Fibroblast of peridontal ligament (primary cell): Measurements from ENCODE around the gene MAX.
A peak's percentile ranks its signal among the peaks of the same experiment; 100 is the strongest.

Experiments
- DNase-seq: peaks from one replicate; pipeline ENCODE4 v3.0.0-alpha.2; 2010; ENCODE audit errors: extremely low read depth

MAX gene, protein sequence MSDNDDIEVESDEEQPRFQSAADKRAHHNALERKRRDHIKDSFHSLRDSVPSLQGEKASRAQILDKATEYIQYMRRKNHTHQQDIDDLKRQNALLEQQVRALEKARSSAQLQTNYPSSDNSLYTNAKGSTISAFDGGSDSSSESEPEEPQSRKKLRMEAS

DNA sequence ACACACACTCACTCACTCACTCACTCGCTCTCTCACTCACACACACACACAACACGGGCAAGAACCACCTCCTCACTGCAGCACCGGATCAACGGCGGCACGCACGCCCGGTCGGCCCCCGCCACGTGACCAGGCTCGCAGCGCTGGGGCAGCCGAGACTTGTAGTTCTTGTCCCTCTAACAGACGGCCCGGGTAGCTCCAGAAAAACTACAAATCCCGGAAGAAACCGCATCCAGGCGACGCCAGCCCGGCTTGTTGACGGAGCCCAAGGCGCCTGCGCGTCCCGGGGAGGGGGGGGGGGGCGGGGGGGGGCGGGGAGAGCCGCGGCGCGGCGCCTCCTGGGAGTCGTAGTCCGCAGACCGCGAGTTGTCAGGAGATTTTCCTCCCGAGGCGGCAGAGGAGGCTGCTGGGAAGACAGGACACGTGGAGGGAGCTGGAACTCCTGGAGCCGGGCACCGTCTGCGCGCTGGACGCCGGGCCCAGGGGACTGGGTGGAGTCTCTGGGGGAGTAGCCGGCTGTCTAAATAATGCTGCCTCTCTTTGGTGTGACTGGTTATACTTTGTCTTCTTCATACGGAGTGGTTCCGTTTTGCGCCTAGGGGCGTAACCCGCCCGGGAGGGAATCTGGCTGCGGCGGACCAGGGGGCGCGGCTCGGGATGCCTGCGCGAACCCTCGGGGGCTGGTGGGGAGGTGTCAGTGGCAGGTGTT, at the start of gene MAX:
TSS of gene MAX (minus strand) at position 77 of the 709 bp plus-strand sequence. CDS start 178 bp downstream, outside the sequence.
- DNase-seq = peak; percentile 98

DNA sequence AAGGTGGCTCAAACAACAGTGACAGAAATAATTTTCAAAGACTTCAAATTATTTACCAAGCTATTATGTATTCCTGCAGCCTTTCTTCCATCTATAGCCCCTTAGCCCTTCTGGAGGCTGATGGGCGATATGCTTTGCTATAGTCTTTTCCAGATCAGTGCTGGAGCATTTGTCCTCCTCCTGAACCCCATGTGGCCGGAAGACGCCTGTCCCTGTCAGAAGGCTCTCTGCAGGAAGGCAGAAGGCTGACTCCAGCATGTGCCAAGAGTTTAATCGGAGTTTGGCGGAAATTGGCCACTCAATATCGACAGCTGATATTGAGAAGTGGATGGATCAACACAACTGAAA, 49.3 kb upstream of the MAX start:
- no peak for DNase-seq

DNA sequence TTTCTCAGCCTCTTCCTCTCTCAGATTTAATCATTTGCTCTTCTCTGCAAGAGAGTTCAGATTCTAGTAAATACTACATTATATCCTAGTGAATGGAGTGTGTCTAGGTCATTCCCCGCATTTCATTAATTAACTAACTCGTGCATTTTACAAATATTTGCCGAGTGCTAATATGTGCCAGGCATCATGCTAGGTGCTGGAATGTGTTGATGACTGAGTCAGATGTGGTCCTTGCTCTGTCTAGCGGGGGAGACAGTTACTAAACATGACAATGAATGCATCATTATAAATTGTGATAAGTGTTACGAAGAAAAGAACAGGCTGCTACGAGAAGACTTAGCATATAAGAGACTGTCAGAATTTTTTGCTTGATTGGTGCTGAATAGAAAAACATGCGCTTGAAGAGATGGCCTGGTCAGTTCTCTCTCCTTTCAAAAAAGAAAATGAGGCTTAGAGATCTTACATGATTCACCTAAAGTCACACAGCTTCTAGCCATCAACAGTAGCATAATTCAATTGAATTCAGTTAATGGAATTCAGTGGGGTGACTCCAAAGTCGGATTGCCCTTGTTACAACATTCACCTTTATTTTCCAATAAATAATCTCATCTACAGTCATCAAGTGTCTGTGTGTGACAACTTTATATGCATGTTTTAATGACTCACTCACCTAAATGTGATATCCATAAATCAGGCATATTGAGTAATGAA, 48.7 kb upstream of the MAX start:
- no peak for DNase-seq

DNA sequence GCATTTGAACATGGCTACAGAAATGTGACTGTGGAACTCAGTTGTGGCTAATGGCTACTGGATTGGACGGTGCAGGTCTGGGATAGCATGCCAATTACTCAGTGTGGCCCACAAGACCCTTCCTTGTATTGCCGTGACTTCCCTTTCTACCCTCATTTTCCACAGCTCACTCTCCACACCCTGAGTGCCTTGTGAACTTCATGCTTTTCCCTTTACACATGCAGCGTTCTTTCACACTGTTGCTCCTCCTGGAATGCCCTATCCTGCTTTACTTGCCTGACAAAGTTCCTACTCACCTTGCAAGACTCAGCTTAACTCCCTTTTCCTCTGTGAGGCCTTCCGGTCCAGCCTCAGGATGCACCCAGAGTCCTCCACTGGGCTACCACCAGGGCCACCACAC, 46.8 kb upstream of the MAX start:
- no peak for DNase-seq

DNA sequence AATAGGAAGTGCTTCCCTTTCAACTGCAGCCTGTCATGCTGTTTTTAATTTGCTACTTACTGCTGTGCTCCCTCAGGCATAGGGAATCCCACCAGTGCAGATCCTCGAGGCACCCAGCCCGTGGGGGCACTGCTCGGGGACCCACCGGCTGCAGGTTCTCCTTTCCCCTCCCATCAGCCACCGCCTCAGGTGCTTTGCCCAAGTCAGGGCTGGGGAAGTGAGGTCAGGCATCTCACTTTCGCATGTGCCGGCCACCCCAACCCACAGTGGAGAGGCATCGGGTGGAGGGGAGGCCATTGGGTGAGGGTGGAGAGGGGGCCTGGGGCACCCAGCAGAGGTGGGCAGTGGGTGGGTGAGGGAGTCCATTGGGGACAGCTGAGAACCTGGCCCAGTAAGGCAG, 41.9 kb upstream of the MAX start:
- DNase-seq = no peak

DNA sequence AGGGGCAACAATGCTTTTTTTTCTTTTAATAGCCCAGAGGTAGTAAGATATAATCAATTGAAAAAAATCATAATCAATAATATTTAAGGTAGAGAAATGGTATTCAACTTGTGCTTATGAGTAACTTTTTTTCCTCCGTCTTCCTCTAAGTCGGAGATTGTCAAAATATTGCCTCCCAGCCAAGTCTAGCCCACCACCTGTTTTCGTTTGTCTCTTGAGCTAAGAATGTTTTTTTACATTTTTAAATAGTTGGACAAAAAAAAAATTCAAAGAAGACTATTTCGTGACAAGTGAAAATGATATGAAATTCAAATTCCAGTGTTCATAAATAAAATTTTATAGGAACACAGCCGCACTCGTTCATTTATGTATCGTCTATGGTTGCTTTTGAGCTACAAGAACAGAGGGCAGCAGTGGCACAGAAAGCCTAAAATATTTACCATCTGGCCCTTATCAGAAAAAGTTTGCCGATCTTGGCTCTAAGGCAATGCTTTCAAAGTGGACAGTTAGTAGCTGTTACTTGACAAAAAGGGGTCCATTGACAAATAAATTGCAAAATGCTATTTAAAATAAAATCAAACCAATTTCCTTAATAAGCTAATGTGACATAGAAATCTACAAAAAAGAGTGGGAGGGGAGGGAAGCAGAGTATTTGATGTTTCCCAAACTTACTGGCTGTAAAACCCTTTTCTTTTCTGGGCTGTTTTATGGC, 40.8 kb upstream of the MAX start:
- no peak for DNase-seq

DNA sequence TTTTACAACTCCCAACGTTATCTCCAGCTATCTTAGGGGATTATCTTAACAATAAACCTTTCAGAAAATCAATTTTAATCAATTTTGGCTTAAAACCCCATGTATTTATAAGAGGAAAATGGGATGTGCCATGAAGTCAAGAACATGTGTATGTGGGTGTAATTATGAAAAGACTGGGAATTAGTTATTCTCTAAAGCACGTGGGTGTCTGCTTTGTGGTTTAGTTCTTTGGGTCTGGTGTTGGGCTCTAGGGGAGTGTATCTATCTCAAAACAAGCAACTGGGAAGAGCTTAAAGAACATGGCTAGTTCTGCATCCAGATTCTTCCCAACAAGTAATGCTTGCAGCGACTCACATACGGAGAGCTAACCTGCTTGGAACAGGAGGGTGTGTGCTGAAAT, 40.1 kb upstream of the MAX start:
- no peak for DNase-seq

DNA sequence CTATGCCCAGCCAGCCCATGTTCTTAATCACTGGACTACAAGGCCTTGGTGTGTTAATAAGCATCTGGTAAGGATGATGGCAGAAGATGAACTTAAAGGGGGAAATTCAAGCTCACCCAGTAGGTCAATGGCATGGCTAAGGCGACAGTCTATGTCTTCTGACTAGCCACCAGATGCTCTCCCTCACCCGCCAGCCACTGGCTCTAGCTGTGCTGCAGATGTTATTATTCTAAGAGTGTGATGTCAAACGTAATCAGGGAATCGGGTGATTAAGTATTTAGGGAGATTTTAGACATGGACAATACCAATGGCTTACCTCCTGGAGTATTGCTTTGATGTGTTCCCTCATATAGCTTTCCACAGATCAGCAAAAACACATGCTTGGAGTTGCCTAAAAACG, 39.2 kb upstream of the MAX start:
- no peak for DNase-seq

DNA sequence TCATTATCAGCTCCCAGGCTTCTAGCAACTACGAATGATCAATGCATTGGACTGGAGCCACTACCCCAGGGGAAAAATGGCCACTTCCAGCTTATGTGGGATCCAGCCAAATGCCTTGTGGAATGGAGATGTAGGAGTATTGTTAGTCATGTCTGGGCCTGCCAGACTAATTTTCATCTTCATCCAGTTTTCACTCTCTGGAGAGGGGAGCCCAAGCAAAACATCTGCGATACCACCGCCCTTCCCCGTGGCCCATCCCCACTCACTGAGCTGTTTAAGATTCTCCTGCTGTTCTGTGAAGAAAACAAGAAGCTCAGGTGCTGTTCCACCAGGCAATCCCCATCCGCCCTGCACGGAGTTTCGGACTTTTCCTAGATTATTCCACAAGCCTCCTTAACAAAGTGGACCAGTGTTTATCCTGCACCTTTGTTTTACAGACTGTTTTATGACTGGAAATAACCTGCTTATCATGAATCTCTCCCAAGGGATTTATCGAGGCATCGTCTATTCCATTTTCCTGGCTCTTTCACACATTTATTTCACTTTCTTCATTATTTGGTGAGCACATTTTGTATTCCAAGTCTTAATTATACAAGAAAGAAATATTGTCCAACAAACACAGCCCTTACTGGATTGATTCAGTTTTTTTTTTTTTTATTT, 35.5 kb upstream of the MAX start:
- DNase-seq = peak; percentile 46

DNA sequence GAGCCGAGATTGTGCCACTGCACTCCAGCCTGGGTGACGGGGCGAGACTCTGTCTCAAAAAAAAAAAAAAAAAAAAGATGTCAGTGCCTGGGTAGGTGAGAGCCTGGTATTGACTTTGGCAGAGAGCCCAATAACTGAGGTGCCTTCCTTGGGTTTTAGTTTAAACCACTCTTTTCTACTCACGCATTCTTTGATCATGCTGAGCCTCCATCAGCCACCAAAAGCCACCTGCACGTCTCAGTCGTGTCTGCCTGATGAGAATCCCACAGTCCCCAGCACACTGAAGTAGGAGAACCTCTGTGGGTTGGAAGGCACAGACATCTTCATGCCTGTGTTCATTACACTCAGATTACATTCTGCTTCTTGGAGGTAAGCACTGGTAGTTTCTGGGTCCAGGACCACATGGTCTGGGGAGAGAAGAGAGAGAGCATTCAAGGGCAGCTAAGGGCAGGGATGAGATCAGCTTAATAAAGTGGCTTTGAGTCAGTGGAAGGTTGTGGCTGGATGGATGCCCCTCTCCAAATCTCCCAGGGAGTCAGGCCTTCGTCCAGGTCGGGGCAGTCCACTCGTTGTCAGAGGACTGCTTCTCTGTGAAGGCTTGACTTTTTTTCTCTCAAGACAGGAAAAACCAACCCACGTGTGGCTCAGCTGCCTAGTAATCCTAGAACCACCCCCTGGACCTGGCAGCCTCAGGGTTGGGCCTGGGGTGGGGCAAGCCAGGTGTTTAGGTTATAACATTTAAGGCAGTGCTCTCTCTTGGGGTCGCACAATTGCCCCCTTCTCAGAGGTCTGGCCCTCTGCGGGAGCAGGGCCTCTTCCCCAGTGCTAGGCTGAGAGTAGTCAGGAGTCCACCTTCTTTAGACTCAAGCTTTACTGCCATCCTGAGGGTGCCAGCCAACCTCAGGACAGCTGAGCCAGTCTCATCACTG, 32.6 kb upstream of the MAX start:
- DNase-seq = peak; percentile 12

DNA sequence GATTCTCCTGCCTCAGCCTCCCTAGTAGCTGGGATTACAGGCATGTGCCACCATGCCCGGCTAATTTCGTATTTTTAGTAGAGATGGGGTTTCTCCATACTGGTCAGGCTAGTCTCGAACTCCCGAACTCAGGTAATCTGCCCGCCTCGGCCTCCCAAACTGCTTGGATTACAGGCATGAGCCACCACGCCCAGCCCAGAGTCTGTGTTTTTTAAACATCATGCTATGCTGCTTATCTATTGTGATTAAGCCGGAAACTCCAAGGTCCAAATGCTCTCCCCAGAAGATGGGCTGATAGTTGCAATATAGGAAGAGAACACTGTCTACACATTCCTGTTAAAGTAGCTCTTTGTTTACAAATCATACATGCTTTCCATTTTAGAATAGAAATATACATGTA, 30.5 kb upstream of the MAX start:
- DNase-seq = no peak

DNA sequence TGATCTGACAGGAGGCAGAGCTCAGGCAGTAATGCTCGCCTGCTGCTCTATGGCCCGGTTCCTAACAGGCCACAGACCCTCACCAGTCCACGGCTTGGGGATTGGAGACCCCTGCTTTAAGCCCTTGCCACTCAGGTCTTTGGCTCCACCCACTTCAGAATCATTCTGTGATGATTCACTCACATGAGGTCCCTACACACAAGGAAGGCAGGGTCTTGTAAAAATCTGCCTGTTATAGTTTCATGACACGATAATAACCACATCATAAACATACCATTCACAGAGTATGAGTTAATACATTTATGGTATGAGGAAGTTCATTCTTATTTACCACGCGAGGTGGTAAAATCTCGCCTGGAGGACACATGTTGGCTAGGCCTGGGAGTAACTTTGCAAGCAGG, 29.0 kb upstream of the MAX start:
- peak; percentile 16 for DNase-seq

DNA sequence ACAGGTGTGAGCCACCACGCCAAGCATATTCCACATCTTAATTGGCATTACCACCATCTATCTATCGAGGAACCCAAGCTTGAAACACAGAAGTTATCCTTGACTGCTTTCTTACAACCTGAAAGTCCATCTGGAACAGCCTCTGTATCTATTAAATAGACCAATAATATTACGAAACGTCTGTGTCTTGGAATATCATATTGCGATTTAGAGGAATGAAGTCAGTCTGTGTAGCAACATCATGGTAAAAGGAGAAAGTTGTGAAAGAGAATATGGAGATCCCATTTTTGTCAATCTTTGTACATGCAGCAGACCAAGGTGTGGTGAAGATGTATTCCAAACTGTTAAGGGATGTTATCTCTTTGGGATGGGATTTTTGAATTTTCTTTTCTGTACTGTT, 25.8 kb upstream of the MAX start:
- DNase-seq = peak; percentile 31

DNA sequence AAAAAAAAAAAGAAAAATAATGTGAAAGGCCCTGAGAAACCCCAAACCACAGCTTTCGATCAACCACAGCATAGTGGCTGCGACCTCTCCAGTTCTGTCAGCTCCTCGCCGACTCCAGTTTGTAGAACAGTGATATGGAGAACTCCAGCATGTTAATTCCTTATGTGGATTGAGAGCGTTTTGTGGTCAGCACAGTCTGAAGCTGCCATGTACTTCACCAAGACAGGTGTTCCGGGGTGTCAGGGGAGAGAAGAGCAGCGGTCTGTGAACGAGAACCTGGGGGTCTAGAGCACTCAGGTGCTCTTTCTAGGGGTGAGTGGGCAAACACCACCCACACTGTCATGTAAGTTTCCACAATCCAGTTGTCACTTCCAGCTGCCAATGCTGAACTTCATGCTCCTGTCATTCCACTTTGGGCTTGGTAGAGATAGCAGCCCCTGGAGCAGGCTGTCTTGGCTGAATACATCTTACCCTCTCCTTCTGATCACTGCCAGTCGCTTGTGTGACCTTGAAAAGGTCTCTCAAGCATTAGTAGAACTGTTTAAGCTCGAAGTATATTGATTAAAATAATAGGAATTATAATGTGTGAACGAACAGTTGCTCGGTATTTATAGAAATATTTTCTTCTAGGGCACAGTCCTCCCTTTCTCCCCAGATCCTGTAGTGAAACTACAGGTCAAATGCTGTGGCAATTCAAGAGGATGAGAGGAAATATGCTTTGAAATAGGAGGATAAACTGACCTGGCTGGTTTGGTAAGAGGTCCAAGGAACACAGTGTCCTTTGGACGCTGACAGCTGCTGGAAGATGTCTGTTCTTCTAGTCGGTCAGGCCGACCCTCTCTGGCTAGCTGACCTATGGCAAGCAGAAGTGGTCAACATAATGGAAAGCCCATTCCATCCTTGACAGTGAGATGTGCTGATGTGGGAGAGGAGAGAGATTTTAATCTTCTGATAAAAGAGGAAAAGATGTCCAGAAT, 15.7 kb upstream of the MAX start:
- DNase-seq = no peak

DNA sequence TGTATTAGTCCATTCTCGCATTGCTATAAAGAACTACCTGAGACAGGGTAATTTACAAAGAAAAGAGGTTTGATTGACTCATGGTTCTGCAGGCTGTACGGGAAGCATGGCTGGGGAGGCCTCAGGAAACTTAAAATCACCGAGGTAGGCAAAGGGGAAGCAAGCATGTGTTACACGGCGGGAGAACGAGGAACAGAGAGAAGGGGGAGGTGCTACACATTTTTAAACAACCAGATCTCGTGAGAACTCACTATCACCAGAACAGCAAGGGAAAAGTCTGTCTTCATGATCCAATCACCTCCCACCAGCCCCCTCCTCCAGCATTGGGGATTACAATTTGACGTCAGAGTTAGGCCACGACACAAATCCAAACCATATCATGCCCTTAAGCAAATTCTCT, 13.3 kb upstream of the MAX start:
- no peak for DNase-seq

DNA sequence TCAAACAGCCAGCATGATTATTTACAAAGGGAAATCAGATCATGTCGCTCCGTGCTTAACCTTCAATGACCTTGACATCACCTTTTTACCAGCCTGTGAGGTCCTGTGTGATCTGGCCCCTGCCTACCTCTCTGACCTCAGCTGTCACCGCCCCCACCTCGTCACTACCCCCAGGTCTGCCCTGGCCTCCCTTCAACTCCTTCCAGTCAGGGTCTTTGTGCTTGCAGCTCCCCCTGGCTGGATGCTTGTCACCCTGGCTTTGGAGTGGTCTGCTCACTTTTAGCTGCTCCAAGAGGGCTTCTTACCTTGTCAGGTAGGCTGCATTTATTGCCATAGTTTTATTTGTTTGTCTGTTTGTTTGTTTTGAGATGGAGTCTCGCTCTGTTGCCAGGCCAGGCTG, 8.2 kb upstream of the MAX start:
- no peak for DNase-seq

DNA sequence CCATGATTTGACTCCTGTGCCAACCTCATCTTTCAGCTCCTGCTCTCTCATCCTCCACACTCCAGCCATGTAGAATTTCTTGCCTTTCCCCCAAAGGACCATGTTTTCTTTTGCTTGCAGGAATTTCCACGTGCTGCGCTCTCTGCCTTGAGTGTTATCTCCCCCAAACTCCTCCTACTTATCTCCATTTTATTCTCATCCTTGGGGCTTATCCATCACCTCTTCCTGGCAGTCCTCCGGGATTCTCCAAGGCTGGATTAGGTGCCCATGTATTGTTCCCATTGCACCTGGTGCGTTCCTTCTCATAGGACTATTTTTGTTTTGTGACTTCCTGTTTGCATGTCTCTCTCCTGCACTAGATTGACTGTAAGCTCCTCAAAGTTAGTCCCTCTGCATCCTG, 7.0 kb upstream of the MAX start:
- DNase-seq = no peak

DNA sequence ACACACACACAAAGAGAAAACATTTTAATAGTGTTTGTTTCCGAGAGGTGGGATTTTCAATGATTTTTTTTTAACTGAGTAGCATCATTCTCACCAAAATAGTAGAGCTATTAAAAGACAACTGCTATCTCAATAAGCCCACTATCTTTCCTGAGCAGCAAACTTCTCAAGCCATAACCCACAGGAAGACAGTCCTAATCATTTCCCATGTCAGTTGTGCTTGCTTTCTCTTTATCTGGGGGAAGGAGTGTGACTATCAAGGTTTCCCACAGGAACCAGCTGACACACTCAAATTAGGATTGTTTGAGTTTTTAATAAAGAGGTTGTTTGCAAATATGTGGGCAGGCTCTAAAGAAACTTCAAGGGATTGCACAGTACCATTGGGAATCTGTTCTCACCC, 4.9 kb upstream of the MAX start:
- DNase-seq = no peak

DNA sequence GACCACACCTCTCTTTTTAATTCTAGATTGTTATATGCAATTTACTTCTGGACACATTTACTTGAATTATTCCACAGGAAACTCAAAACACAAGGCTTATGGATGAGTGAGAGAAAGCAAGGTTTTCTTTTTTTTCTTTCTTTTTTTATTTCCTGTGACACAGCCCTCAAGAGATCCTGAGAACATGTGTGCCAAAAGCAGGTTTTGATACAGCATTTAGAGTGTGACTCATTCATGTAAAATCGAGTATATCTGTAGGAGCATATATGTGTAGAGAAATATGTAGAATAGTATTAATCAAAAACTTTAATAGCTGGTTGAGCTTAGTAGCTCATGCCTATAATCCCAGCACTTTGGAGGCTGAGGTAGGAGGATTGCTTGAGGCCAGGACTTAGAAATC, 4.4 kb upstream of the MAX start:
- DNase-seq = no peak

DNA sequence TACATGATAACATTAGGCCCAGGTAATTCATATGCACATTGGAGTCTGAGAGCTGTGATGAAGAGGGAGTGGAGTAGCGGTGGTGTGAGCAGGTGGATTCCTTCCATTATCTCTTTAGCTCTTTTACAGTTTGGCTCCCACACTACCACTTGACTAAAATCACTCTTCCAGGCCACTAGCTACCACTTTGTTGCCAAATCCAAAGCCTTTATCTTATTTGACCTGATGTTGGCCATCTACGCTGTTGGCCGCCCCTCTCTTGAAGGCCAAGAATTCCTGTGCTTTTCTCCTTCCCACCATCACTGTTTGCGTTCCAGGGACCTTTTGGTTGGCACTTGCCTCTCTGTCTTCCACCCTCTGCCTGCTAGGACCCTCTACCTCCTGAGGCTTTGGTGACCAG, 4.0 kb upstream of the MAX start:
- DNase-seq = no peak
